ENCODE results near the gene HAUS3.

- TF ChIP-seq, protein P1, sequence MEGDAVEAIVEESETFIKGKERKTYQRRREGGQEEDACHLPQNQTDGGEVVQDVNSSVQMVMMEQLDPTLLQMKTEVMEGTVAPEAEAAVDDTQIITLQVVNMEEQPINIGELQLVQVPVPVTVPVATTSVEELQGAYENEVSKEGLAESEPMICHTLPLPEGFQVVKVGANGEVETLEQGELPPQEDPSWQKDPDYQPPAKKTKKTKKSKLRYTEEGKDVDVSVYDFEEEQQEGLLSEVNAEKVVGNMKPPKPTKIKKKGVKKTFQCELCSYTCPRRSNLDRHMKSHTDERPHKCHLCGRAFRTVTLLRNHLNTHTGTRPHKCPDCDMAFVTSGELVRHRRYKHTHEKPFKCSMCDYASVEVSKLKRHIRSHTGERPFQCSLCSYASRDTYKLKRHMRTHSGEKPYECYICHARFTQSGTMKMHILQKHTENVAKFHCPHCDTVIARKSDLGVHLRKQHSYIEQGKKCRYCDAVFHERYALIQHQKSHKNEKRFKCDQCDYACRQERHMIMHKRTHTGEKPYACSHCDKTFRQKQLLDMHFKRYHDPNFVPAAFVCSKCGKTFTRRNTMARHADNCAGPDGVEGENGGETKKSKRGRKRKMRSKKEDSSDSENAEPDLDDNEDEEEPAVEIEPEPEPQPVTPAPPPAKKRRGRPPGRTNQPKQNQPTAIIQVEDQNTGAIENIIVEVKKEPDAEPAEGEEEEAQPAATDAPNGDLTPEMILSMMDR (conservative IDR thresholded peaks at IDR 0.05; ENCODE audit: low read length) = no peak
- no peak for TF ChIP-seq EZH2phosphoT487 (IDR thresholded peaks at IDR 0.05; ENCODE audit: borderline replicate concordance, low read depth, low read length)
Observed at GRCh38 chr4:2267841-2268240, 25.9 kb upstream of the HAUS3 start.

All from OCI-LY7 (cell line).